Measurements from ENCODE around the gene HS2ST1. TPM values are rescaled to one million over a fixed set of nuclear protein-coding genes. Genes with fewer than 3 reads are reported as not detected.

The HS2ST1 gene
- total RNA-seq, 1 donor from 2014 or later: 12.1 TPM

DNA sequence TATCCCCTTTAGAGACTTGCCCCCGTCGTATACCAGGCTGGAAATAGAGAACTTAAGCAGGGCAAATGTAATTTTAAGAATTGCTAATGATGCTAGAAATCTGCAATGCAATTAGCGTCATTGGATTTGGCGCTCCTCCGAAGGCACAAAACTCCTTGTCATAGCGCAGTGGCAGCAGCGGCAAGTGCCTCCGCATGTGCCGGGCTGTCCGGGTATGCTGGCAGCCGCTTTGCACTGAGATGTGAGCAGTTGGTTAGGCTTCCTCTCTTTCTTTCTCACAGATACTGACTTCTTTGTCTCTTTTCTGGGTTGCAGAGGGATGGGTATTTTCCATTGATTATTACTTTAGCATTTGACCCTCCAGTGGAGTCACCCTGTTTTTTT, 220.9 kb downstream of the HS2ST1 start:
- Mint-ChIP-seq H3K27me3 (ENCODE audit: insufficient read depth) (peaks cover 39% of the 10 kb centered on the region), H3K36me3 (ENCODE audit: low read depth) (no peaks in the 10 kb centered on the region), H3K4me1 (ENCODE audit: low read depth) (no peaks in the 10 kb centered on the region), H3K27ac (no peak overlapping the region), H3K4me3 (no peak overlapping the region), H3K9me3 (no peaks in the 10 kb centered on the region)
- DNase-seq (ENCODE audit: low spot score): no peak
- intact Hi-C loops (cut with micrococcal nuclease): no loop called here

DNA sequence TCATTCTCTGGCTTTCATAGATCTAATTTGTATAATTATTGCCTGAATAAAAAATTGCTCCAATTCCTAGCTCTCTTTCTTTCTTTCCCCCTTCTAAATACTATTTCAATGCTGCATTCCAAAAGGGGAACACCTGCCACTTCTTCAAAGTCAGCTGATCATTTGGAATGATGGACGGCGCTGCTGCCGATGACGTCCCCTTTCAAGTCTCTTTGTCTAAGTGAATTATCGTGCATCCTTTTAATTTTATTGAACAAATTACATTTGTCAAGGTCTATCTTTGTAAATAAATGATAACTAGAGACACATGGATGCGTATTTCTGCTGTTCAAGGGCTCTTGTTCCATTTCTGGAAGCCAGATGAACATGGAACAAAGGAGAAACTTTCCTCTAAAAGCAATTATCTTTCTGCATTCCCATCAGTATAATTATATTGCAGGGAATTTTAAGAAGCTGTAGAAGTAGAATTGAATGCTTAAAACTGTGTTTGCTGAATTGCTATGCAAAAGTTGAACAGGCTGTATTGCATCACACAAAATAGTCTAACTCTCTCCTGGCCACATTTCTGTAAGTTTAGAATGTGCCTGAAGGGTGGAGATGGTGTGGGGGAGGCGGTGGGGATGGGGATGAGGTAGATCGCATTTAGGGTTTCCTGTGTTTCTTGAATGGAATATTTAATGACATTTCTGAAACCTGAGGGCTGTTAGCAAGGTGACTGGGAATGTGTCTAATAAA, 222.3 kb downstream of the HS2ST1 start:
- intact Hi-C loops (cut with micrococcal nuclease): no loop called here
- no peaks in the 10 kb centered on the region for H3K36me3 Mint-ChIP-seq (ENCODE audit: low read depth)
- H3K4me3 Mint-ChIP-seq: no peak overlapping the region
- no peak for DNase-seq (ENCODE audit: low spot score)
- peaks cover 32% of the 10 kb centered on the region for H3K27me3 Mint-ChIP-seq (ENCODE audit: insufficient read depth)
- no peaks in the 10 kb centered on the region for H3K9me3 Mint-ChIP-seq
- no peak overlapping the region for H3K27ac Mint-ChIP-seq
- no peaks in the 10 kb centered on the region for H3K4me1 Mint-ChIP-seq (ENCODE audit: low read depth)

DNA sequence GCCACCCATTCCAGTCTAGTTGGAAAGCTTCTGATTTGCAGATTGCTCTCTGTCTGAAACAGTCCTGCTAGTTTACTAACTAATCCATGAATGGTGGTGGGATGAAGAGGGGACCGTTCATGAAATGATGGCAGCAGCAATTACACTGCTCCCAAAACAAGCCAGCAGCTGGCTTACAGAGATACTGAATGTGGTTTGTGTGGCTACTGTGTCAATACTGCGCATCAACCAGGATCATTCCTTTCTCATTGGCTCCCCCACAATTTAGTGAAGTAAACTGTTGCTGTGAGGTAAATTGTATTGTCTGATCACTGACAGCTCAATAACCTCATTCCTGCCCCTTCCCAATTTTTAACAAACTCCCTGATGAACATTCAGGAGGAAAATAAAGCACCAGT, 222.9 kb downstream of the HS2ST1 start:
- no peaks in the 10 kb centered on the region for H3K36me3 Mint-ChIP-seq (ENCODE audit: low read depth)
- no peak overlapping the region for H3K4me3 Mint-ChIP-seq
- H3K27ac Mint-ChIP-seq: no peak overlapping the region
- DNase-seq (ENCODE audit: low spot score): no peak
- intact Hi-C loops (cut with micrococcal nuclease): no loop called here
- H3K4me1 Mint-ChIP-seq (ENCODE audit: low read depth): no peaks in the 10 kb centered on the region
- no peaks in the 10 kb centered on the region for H3K9me3 Mint-ChIP-seq
- peaks cover 30% of the 10 kb centered on the region for H3K27me3 Mint-ChIP-seq (ENCODE audit: insufficient read depth)

DNA sequence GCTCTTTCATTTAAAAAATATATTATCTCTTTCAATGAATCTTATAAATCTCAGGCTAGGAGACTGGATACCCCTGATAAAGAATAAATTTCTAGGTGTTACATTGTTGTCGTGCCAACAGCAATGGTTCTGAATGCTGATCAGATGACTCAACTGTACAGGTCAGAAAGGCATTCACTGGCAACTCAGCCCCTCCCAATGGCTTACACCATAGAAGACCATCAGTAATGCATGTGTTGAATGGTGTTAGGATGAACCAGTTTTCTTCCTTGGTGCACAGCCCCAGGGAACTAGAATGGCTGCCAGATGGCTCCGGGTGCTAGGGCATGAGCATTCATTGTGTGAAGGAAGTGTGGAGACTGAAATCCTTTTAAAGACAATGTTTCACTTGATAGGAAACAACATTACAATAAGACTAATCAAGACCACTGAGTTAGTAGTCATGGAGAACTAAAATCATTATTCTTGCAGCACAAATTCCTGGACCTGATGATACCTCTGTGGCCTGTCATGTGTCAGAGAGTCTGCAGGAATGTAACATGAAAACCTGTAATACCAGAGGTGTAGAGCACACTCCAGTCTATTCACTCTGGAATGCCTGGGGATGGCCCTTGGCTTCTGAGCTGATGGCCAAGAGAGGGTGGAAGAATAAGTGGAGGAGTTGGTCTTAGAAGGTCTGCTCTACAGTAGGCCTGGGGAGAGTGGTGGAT, 226.6 kb downstream of the HS2ST1 start:
- Mint-ChIP-seq H3K27me3 (ENCODE audit: insufficient read depth) (peaks cover 14% of the 10 kb centered on the region), H3K27ac (no peak overlapping the region), H3K4me1 (ENCODE audit: low read depth) (no peaks in the 10 kb centered on the region), H3K36me3 (ENCODE audit: low read depth) (no peaks in the 10 kb centered on the region), H3K4me3 (no peak overlapping the region), H3K9me3 (no peaks in the 10 kb centered on the region)
- intact Hi-C loops (cut with micrococcal nuclease): no loop called here
- DNase-seq (ENCODE audit: low spot score): no peak

DNA sequence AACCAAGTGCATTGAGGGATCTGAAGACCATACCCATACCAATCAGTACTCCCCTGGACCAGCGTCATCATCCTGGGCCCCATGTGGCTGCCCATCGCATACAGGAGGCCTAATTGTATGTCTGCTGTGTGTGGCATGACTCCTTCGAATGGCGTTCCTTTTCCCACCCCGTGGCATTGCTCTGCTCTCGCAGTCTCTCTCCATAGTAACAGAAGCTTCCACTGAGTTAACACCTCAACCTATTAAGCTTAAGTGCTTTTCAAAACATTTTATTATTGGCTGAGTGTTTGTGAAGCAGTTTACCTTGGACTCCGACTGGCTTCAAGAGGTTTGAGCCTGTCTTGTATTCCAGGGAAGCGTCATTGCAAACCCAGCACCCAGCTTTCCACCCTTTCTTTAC, 227.1 kb downstream of the HS2ST1 start:
- no peaks in the 10 kb centered on the region for H3K9me3 Mint-ChIP-seq
- no peak overlapping the region for H3K27ac Mint-ChIP-seq
- H3K4me1 Mint-ChIP-seq (ENCODE audit: low read depth): no peaks in the 10 kb centered on the region
- no peaks in the 10 kb centered on the region for H3K36me3 Mint-ChIP-seq (ENCODE audit: low read depth)
- intact Hi-C loops (cut with micrococcal nuclease): no loop called here
- no peak for DNase-seq (ENCODE audit: low spot score)
- peaks cover 15% of the 10 kb centered on the region for H3K27me3 Mint-ChIP-seq (ENCODE audit: insufficient read depth)
- no peak overlapping the region for H3K4me3 Mint-ChIP-seq

DNA sequence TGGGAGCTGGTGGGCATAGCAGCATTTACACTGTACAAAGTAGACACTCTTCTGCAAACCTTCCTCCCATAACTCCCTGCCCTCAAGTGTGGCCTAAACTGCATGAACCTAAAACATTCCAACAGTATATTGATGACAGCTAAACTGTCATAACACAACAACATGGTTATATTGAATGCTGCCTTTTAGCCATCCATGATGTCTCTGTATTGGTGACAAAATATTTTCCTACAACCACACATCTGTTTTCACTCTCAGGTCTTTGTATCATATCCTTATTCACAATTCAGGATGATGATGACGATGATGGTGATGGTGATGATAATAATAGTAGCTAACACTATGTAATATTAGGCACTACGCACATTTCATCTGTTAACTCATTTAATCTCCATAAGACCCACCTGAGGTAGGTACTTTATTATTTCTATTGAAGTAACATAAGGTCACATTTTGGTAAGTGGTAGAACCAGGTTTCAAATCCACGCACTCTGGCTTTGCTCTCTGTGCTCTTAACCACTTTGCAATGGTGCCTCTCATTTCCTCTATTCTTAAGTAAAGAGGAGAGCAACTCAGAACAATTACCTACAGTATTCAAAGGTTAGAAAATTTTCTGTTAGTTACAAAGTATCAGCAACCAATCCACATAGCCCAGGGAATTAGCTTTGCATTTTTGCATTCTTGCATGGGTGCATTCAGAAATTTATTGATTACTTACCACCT, 229.1 kb downstream of the HS2ST1 start:
- Mint-ChIP-seq H3K27ac (no peak overlapping the region), H3K27me3 (ENCODE audit: insufficient read depth) (peaks cover 17% of the 10 kb centered on the region), H3K9me3 (no peaks in the 10 kb centered on the region), H3K36me3 (ENCODE audit: low read depth) (no peaks in the 10 kb centered on the region), H3K4me3 (no peak overlapping the region), H3K4me1 (ENCODE audit: low read depth) (no peaks in the 10 kb centered on the region)
- DNase-seq (ENCODE audit: low spot score): no peak
- intact Hi-C loops (cut with micrococcal nuclease): no loop called here

DNA sequence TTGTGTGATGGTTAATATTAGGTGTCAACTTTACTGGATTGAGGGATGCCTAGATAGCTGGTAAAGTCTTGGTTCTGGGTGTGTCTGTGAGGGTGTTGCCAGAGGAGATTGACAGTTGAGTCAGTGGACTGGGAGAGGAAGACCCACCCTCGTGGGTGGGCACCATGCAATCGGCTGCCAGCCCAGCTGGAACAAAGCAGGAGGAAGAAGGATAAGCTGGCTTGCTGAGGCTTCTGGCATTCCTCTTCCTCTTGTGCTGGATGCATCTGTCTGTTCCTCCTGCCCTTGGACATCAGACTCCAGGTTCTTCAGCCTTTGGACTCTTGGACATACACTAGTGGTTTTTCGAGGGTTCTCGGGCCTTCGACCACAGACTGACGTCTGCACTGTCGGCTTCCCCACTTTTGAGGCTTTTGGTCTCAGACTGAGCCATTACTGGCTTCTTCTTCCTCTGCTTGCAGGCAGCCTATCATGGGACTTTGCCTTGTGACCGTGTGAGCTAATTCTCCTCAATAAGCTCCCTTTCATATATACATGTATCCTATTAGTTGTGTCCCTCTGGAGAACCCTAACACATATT, 230.0 kb downstream of the HS2ST1 start:
- peaks cover 18% of the 10 kb centered on the region for H3K27me3 Mint-ChIP-seq (ENCODE audit: insufficient read depth)
- H3K27ac Mint-ChIP-seq: no peak overlapping the region
- no peak for DNase-seq (ENCODE audit: low spot score)
- intact Hi-C loops (cut with micrococcal nuclease): no loop called here
- no peaks in the 10 kb centered on the region for H3K36me3 Mint-ChIP-seq (ENCODE audit: low read depth)
- no peak overlapping the region for H3K4me3 Mint-ChIP-seq
- no peaks in the 10 kb centered on the region for H3K9me3 Mint-ChIP-seq
- no peaks in the 10 kb centered on the region for H3K4me1 Mint-ChIP-seq (ENCODE audit: low read depth)

DNA sequence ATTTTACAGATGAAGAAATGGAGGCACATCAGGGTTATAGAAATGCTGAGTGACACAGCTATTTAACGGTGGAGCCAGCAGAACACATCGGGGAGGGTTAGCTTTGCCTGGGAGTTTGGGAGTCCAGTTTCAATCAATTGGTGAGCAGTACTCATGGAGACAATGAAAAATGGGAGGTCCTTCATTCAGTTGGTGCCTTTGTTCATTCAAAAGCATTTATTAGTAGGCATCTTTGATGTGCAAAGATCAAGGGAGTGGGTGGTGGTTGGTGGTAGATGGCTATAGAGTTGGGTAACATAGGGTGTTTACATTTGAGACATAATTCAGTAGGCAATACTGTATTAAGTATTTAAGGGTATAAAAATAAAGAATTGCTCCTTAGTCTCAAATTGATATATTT, 230.5 kb downstream of the HS2ST1 start:
- Mint-ChIP-seq H3K27me3 (ENCODE audit: insufficient read depth) (peaks cover 24% of the 10 kb centered on the region), H3K9me3 (no peaks in the 10 kb centered on the region), H3K4me3 (no peak overlapping the region), H3K27ac (no peak overlapping the region), H3K36me3 (ENCODE audit: low read depth) (no peaks in the 10 kb centered on the region), H3K4me1 (ENCODE audit: low read depth) (no peaks in the 10 kb centered on the region)
- DNase-seq (ENCODE audit: low spot score): no peak
- intact Hi-C loops (cut with micrococcal nuclease): no loop called here

DNA sequence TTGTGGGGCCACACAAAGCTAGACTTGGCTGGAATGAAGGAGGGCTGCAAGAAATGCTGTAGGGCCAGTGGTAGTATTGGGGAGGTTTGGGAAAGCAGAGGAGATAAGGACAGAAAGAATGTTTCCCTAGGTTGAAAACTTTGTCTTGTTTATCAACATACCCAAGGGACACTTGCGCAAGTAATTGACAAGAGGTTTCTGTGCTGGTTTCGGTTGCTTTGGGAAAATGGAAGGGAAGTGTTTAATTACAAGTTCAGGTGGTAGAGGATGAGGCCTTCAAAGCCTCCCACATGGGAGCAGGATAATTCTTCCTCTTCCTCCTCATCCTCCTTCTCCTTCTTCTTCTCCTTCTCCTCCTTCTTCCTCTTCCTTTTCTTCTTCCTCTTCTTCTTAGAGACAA, 232.1 kb downstream of the HS2ST1 start:
- Mint-ChIP-seq H3K4me1 (ENCODE audit: low read depth) (peaks cover 8% of the 10 kb centered on the region), H3K27me3 (ENCODE audit: insufficient read depth) (peaks cover 28% of the 10 kb centered on the region), H3K36me3 (ENCODE audit: low read depth) (no peaks in the 10 kb centered on the region), H3K9me3 (no peaks in the 10 kb centered on the region), H3K27ac (no peak overlapping the region), H3K4me3 (no peak overlapping the region)
- no peak for DNase-seq (ENCODE audit: low spot score)
- intact Hi-C loops (cut with micrococcal nuclease): no loop called here

DNA sequence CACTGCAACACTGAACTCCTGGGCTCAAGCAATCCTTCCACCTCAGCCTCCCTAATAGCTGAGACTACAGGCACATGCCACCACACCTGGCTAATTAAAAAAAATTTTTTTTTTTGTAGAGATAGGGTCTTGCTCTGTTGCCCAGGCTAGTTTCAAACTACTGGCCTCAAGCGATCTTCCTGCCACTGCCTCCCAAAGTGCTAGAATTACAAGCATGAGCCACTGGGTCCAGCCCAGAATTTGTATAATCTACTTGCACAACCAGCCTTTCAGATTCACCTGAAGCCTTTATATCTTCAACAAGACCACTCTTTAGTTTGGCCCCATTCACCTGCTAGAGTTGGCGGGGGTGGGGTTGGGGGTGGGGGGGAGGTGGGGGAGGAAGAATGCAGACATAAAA, 232.6 kb downstream of the HS2ST1 start:
- Mint-ChIP-seq H3K9me3 (no peaks in the 10 kb centered on the region), H3K27ac (no peak overlapping the region), H3K4me3 (no peak overlapping the region), H3K27me3 (ENCODE audit: insufficient read depth) (peaks cover 33% of the 10 kb centered on the region), H3K36me3 (ENCODE audit: low read depth) (no peaks in the 10 kb centered on the region), H3K4me1 (ENCODE audit: low read depth) (peaks cover 13% of the 10 kb centered on the region)
- no peak for DNase-seq (ENCODE audit: low spot score)
- intact Hi-C loops (cut with micrococcal nuclease): no loop called here

DNA sequence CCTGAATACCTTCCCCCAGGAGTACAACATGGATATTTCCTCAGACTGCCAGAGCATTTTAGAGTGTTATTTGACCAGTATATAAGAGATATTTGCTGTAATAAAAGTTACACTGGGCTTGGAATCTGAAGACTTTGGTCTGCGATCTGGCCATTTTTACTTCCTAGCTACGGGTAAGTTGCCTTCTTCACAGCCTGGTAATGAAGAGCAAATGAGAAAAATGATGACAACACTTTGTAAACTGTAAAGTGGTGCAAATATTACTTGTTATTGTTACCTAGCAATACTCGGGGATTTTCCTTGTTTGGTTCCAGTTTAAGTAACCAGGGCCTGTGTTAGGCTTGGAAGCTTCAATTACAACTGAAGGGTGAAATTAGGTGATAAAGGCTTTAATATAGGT, 233.4 kb downstream of the HS2ST1 start:
- Mint-ChIP-seq H3K27ac (no peak overlapping the region), H3K9me3 (no peaks in the 10 kb centered on the region), H3K4me1 (ENCODE audit: low read depth) (peaks cover 18% of the 10 kb centered on the region), H3K27me3 (ENCODE audit: insufficient read depth) (peaks cover 35% of the 10 kb centered on the region), H3K36me3 (ENCODE audit: low read depth) (no peaks in the 10 kb centered on the region), H3K4me3 (no peak overlapping the region)
- no peak for DNase-seq (ENCODE audit: low spot score)
- intact Hi-C loops (cut with micrococcal nuclease): no loop called here

DNA sequence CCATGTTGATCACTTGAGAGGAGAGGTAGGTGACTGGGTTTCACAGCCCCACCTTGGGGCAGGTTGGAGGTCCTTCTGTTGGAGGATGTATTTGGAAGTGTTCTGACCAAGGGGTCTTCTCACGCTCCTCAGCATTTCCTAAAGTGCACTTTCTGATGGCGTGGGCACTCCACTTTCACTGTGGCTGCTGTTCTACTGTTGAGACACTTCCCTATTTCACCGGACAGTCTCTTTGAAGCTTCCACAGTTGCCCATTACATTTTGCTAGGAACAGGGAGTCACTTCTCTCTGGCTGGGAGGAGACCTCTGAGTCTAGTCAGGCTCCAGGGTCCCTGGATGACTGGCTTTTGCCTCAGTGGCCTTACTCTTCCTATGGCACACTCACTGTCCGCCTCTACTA, 234.2 kb downstream of the HS2ST1 start:
- intact Hi-C loops (cut with micrococcal nuclease): no loop called here

More for the DNA sequence above, 234.2 kb downstream of the HS2ST1 start:
- Mint-ChIP-seq H3K36me3 (ENCODE audit: low read depth) (no peaks in the 10 kb centered on the region), H3K27me3 (ENCODE audit: insufficient read depth) (peaks cover 42% of the 10 kb centered on the region), H3K9me3 (no peaks in the 10 kb centered on the region), H3K27ac (no peak overlapping the region), H3K4me1 (ENCODE audit: low read depth) (peaks cover 18% of the 10 kb centered on the region), H3K4me3 (no peak overlapping the region)
- DNase-seq (ENCODE audit: low spot score): no peak
